AML-193 (cell line): ENCODE data around the gene AKR1E2.

Source experiments
- DNase-seq, 2 experiments: peaks; one replicate each; lab custom pipeline; 2025; lab: John Stamatoyannopoulos, UW

The AKR1E2 gene

DNA sequence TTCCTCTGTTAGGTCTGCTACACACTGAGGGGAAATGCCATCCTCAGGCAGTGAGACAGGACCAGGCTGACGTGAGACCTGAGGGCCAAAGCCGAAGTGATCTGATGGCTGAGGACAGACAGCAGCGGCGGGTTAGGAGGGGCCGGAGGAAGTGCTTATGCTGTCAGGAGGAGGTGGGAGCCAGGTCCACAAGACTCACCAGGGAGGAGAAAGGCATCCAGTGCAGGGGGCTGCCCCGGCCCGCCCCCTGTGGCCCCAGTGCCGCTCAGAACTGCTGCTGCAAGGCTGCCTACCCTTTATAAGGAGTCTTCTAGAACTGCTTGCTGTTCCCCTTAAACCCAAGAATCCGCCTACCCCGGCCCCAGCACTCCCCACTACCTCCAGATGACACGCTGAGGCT lies 19.8 kb downstream of the AKR1E2 start:
- no peak for DNase-seq

DNA sequence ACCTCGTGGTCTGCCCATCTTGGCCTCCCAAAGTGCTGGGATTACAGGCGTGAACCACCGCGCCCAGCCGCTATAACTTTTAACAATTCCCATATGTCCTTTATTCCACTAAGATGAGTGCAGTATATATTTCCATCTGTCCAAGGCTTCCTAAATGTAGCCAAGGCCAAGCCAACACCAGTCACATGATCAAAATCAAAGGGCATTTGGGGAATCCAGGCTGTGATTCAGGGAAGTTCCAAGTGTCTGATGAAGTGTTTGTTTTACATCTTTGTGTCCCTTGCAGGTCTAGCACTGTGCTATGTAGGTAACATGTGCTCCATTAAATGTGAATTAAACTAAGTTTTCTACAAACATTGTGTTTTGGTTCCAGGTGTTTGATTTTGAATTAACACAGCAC lies 20.8 kb downstream of the AKR1E2 start:
- no peak for DNase-seq

DNA sequence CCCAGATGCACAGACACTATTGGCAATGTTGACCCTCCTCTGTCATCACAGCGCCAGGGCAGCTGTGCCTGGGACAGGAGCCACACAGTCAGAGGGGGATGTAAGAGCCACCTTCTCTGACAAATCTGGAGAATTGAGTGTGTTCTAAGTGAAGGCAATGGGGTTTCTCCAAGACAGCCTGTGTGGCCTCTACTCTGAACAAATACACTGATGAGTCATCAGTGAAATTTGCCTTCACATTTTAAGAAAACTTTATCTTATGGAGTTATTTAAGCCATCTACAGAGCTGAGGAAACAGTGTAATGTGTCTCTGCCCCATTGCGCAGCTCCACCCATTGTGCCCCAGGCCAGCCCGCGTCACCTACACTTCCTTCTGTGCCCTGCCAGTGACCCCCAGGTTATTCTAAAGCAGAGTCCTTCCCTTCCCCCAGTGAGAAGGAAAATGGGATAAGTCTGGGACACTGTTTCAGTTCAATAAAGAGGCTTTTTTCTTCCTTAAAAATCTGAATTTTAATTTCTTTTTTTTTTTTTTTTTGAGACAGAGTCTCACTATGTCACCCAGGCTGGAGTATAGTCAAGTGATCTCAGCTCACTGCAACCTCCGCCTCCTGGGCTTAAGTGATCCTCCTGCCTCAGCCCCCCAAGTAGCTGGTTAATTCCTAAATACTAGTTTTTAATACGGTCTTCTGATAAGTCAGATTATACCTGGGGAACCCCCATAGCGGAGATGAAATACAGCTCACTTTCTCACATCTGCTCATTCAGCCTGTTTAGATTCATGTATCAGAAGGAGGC lies 21.8 kb downstream of the AKR1E2 start:
- no peak for DNase-seq

DNA sequence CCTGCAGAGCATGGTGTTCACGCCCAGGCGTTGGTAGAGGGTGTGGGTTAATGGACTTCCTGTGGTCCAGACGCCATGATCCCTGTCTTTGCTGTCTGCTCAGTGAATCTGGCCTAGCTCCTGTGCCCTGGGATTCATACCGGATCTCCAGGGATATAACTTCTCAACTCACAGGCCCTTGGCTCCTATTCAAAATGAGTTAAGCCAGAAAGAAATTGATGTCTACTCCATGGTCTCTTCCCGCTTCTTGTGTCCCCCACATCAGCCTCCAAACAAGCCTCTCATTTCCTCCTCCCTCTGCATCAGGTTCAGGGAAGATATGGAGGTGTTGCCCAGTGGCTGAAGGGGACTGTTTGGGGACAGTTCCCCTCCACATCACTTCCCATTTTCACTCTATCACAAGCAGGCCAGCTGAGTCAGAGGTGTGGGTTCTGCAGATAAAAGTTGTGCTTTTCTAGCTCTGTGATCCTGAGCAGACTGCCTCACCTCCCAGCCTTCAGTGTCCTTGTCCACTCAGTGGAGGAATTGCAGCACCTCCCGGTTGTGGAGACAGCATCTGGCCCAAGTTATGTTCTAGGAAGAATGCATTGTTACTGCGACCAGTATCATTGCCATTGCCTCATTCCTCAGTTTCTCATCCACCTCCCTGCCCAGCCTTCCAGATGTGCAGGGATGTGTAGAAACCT lies 22.5 kb downstream of the AKR1E2 start:
- no peak for DNase-seq

DNA sequence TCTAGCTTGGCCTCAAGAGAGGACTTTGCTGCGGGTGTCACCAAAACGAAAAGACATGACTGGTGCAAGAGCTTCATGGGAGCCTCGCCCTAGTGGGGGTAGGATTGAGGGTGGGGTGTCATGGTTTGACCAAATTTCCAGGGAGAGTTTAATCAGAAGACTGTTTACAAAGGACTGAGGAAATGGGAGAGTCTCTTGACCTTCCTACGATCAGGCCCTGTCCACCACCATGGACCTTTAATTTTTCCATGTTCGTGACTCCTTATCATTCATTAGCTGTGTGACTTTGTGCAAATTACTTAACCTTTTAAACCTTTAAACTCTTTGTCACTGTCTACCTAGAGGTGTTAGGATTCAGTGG lies 23.0 kb downstream of the AKR1E2 start:
- no peak for DNase-seq

DNA sequence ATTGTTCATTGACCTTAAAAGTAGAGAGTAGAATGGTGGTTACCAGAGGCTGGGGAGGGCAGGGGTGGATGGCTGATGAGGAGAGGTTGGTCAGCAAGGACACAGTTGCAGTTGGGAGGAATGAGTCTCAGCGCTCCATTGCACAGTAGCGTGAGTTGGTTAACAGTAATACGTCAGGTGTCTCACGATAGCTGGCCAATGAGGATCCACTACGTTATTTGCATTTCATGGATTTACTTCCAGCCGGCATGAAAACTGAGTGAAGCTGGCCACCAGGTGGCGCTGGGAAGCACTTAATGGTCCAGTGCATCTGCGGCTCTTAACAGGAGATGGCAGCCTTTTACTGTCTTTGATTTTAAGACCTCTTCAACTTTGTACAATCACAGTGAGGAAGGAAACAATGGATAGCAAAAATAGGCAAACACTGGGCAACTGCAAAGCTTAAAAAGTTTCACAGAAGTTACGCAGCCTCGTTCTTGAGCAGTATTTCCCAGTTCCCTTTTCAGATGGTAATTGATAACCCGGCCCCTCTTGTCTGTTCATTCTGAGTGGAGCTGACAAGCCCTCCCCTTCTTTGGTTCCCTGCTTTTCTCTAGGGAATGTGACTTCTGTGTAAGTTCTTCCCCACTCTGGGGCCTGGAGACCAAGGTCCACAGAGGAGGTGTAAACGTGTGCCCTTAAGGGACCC lies 23.7 kb downstream of the AKR1E2 start:
- peak; percentile 78 to 79 for DNase-seq

DNA sequence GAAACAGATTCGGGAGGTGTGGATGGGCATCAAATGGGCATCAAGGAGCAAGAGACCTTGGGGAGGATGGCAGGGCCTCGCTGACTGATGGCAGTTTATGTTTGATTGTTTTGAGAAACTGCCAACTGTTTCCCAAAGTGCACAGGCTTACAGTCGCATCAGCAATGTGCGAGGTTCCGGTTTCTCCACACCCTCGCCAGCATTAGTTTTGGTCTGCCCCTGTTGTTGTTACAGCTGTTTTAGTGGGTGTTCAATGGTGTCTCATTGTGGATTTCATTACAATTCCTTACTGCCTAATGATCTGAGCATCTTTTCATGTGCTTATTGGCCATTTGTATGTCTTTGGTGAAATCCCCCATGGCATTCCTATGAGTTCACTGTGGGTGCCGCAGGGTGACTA lies 24.4 kb downstream of the AKR1E2 start:
- no peak for DNase-seq

DNA sequence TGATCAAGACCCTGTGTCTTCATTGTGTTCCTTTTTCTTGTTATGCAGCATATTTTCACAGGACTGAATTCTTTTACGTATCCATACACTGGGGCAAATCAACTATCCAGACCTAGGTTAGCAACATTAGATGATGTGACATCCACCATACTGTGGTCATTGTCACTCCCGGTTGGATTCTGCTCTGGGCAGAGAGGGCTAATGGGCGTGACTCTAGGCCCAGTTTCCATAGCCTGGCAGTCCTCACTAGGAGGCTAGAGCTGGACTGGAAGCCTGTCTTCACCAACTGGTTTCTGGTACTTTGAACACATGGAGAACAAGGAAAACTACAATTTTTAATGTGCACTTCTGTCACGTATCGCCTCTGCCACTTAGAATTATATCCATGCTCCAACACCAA lies 25.2 kb downstream of the AKR1E2 start:
- DNase-seq = no peak

DNA sequence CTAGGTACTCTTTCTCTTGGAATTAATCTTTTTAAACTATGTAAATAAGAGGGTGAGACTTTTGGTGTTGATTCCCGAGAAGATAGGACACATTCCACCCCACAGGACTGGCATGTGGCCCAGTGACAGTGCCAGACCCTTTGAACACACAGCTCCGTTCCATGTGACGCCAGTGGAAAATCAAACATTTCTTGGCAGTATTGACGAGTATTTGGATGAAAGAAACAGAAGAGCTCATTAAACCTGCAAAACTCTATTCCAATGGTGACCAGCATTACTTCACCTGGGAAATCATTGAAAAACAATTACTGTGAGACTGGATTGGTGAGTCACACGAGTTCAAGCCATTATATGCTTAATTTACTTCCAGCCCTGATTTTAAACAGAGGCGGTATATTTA lies 25.8 kb downstream of the AKR1E2 start:
- no peak for DNase-seq

DNA sequence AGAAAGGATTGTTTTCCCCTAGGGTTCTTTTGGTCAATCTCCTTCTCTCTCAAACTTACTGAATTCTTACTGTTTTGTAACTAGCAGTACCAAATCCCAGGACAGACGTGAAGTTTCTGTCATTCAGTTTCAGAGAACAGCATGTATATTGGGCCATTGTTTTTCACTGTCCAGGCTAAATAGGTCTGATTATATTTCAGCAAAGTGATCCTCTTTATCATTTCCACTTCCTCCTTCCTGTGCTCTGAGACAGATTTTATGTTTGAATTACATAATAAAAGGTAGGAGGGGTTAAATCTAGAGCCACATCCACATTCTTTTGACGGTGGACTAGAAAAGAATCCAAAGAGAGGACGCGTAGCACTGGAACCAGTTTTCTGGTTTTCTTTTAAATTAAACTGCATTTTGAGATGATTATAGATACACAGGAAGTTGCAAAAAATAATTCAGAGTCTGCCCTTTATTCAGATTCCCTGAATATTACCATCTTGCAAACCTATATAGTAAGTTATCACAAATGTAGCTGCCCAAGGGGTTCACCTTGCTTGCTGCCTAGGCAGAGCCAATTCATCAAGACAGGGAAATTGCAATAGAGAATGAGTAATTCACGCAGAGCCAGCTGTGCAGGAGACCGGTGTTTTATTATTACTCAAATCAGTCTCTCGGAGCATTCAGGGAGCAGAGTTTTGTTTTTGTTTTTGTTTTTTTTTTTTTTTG lies 40.1 kb downstream of the AKR1E2 start:
- no peak for DNase-seq

DNA sequence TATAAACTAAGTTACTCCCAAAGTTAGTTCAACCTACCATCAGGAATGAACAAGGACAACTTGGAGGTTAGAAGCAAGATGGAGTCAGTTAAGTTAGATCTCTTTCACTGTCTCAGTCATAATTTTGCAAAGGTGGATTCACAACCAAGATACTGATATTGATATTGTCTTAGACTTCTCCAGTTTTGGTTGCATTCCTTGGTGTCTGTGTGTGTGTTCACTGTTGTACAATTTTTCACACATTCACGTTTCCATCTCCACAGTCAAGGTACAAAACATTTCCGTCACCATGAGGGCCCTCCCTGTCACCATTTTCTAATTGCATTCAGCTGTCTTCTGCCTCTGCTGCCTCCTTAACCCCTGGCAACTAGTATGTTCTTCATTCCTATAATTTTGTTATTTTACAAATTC lies 41.1 kb downstream of the AKR1E2 start:
- no peak for DNase-seq

DNA sequence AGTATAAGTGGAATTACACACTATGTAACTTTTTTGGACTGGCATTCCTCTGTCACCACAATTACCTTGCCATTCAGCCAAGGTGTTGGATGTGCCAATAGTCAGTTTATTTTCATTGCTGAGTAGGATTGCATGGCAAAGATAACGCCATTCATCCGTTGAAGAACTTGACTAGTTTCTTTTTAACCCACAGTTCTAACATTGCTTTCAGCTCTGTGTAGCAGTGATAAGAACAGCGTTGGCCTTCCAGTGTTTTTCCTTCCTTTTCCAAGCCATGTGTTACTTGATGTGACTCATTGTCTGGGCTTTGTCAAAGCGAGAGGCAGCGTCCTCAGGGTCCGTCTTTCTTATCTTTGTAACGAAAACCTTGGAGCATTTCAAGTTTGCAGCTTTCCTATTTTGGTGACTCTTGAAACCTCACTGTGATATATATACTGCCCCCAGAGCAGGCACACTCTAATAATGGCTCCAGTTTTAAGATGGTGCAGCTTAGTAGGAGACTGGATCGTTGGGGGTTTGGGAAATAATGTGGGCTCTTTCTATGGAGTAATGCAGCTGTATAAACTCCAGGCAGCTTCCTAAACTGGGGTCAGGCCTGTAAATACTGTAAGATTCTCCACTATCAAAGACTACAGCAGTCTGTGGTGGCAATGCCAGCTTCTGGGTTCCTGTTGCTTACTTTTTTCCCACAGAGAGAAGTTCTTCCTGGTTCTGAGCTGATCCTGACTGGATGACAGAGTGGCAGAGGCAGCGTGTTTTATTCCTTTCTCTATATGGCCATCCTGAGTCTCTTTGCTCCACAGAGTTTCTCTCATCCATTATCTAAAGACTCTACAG lies 41.7 kb downstream of the AKR1E2 start:
- DNase-seq = no peak

DNA sequence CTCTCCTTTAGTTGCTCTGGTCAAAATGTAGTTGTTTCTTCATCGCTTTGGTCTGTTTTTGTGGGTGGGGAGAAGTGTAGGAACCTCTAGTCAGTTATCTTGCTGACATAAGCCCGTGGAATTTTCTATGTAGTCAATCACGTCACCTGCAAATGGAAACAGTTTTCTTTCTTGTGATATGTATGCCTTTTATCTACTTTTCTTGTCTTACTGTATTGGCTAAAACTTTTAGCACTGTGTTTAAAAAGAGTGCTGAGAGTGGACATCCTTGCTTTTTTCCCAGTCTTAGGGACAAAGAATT lies 42.3 kb downstream of the AKR1E2 start:
- no peak for DNase-seq

DNA sequence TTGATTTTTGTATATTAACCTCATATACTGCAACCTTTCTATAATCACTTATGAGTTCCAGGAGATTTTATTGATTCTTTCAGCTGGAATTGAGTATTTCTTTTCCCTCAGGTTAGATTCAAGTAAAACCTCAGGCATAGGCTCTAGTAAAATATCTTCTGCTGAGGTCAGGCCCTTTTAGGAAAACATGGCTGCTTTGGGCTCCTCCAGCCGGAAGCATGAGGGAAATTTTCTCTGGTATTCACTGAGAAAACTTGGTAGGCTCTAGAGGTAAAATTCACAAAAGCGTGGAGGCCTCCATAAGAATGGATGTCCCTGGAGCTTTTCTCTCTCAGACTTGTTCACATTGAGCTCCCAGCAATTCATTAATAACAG lies 56.7 kb downstream of the AKR1E2 start:
- DNase-seq = no peak

DNA sequence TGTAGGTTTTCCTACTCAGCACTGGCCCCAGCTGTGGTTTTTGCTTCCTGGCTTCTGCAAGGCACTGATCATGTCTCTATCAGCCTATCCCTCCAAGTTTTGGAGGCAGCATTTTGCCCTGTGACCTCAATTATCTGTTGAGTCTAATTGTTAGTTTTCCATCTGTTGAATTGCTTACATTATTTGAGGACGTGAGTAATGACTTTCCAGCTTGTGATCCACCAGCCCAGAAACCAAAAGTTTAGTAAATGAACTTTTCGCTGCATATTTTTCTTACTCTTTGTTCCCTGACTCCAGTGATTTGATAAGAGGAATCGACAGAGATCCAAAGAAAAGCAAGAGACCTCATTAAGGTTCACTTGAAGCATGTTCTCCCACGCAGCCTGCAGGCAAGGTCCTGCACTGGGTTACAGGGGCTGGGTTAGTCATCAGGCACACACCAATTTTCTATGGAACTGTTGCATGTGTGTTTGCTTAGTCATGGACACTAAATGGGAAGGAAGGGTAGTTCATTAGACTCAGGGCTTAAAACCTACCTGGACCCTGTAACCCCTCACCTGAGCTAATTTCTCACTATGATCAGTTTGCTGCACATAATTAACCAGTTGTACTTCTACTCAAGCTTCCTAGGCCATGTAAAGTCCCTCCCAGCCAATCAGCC lies 57.2 kb downstream of the AKR1E2 start:
- DNase-seq = no peak

DNA sequence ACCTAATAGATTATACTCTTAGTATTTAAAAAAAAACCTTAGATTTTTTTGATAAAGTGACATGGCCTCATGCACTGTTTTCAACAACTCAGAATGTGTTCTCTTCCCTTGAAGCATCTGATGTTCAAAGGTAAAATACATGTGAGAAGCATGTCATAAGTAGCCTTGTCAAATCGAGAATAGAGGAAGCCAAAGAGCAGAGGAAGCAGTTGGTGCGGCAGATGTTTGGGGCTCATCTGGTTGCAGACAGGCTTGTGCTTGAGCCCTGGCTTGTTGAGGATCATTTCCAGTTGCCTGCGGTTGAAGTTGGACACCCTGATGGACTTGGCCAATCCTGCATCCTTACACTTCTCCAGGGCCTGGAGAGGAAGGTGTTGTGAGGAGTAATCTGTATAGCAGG lies 59.2 kb downstream of the AKR1E2 start:
- DNase-seq = no peak

DNA sequence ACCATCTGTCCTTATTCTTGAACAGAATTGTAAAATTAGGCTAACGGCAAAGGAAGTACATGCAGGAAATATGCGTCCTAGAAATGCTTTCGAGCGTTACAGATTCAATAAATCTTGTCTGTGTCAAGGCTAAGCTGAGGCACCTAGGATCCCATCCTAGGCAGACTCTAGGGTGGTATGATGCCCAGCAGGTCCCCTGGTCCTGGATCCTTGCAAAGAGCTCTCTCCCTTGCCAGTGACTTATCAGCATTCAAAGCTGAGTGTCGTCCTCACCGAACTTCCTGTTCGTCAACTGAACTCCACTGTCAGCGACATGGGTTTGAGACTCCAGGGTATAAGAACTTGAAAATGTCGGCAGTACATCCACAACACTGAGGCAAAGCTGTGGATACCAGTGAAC lies 61.5 kb downstream of the AKR1E2 start:
- no peak for DNase-seq

DNA sequence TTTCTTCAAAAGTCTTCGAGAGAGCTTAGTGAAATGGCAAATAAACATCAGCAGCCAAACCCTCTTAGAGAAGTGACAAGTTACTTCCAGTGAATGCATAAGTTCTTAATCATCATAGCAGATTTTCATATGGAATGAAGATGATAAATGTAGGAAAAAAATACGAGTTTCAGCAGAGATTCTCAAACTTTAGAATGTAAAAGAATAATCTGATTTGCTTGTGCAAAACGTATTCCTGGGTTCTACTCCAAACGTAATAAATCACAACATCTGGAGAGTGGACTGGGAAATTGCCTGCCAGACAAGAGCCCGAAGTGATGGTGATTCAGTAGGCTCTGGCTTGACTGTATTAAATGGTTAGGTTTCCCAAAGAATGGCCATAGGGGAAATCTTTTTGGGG lies 62.2 kb downstream of the AKR1E2 start:
- no peak for DNase-seq

DNA sequence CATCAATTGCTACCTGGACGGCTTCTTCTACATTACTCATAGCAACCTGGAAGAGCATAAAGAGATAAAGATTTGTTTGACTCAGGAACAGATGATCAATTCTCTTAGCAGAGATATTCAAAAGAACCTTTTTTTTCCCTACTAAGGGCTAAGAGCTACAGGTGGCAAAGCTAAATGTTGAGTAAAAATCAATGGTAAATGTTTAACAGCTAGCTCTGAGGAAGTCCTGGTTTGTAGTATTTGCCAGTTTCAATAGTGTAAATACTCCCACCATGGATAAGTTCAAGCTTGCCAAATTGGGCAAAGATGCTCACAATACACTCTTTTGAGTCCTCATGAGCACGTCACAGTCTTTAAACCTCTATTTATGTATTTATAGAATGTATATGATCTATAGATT lies 64.0 kb downstream of the AKR1E2 start:
- DNase-seq = no peak

DNA sequence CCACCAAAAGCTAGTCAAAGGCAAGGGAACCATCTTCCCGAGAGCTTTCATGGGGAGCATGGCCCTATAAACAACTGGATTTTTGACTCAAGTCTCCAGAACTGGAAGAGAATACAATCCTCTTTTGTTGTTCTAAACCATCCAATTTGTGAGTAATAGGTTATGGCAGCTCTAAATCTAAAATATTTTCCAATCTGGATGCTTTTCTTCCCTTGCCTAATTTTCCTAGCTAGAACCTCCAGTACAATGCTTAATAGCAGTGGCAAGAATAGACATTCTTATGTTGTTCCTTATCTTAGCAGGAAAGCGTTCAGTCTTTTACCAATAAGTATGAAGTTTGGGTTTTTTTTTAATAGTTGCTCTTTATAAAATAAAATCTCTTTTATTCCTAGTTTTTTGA lies 66.7 kb downstream of the AKR1E2 start:
- DNase-seq = no peak

DNA sequence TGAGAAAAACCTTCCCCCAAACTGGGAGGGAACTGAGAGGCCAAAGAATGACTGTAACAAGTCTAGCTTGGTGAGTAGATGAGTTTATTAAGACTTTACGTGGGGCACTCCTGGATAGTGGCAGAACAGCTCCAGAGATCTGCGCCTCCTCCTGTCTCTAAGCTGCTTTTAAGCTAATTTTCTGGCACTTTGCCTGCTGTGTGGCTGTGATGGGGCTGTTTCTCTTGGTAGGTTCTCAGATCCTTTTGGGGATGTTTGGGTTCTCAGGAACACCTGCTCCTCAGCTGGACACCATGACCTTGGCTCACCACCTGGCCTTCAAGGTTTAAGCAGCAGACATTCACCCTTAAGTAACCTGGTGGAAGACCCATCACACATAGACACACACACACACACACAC lies 68.3 kb downstream of the AKR1E2 start:
- DNase-seq = no peak
